Stimulated activated CD4-positive, alpha-beta T cell treated with anti-CD3 and anti-CD28 coated beads, Interleukin-15, amount 100 ng/mL, for 24 hours (primary cell): ENCODE measurements around the gene PHPT1.
"Not testable (repeated sequence)": the region's sequence is repeated elsewhere in the genome, so short reads cannot be mapped to it uniquely, and the experiment has no call there.

Experiments used
- DNase-seq: peaks from one replicate; pipeline ENCODE4 v3.0.0-alpha.2; 2020

PHPT1 gene

DNA sequence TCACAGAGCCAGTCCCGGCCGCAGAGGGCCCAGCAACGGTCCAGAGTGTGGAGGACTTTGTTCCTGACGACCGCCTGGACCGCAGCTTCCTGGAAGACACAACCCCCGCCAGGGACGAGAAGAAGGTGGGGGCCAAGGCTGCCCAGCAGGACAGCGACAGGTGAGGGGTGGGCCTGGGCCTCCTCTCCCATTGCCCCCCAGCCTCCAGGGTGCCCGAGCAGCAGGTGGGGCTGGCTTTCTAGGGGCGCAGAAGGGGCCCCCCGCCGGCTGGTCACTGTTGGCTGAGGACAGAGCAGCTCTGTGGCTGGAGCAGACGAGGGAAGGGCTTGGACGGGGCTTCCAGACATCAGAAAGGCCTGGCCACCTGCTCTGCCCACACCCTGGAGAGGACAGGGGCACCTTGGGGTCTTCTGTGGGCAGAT is 11.3 kb upstream of the PHPT1 start:
- DNase-seq = not testable (repeated sequence)

DNA sequence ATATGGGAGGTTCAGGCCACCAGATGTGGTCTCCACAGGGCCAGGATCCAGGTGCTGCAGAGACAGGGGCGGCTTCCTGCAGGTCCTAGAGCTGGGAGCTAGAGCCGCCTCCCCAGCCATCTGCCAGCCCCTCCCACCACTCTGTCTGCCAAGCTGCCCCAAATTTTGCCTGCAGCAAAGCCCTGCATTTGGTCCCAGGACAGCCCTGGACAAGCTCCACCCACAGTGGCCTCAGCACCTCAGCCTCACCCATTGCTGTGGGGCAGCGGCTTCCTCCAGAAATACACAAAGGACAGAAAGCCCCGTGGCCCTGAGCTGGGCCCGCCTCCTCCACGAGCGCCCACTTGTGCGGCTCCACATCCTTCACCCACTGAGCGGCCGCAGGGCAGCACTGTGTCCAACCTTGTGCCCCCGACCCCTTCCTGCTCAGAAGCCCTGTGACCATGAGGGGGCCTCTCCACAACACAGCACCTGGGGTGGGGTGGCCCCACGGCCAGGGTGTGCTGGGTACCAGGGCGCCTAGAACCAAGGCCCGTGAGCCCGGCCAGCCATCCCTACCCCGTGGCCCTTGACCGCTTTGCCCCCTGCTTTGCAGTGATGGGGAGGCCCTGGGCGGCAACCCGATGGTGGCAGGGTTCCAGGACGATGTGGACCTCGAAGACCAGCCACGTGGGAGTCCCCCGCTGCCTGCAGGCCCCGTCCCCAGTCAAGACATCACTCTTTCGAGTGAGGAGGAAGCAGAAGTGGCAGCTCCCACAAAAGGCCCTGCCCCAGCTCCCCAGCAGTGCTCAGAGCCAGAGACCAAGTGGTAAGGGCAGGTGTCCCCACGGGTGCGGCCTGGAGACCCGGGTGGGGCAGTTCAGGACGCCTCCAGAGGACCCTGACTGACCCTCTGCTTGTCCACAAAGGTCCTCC is 10.6 kb upstream of the PHPT1 start:
- no peak for DNase-seq

DNA sequence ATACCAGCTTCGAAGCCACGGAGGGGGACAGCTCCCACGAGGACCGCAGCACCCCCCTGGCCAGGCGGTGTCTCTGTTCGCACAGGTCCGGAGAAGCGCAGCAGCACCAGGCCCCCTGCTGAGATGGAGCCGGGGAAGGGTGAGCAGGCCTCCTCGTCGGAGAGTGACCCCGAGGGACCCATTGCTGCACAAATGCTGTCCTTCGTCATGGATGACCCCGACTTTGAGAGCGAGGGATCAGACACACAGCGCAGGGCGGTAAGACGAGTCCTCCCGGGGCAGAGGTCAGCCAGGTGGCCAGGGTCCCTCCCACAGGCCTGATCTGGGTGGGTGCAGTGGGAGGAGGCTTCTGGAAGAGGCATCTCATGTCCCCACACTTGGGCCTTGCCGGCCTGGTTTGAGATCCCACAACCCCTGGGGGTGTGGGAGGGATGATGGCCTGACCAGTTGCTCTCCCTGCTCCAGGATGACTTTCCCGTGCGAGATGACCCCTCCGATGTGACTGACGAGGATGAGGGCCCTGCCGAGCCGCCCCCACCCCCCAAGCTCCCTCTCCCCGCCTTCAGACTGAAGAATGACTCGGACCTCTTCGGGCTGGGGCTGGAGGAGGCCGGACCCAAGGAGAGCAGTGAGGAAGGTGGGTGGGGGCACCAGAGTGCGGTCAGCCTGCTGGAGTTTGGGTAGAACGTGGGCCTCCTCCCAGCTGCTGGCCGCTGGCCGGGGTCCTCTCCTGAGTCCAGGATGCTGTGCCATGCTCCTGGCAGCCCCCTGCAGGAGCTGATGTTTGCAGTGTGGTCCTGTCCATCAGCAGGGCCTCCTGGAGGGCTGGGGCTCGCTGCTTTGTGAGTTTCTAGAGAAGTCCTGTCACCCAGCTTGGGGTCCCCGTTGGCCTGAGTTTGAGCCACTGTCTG is 9.7 kb upstream of the PHPT1 start:
- DNase-seq = no peak

DNA sequence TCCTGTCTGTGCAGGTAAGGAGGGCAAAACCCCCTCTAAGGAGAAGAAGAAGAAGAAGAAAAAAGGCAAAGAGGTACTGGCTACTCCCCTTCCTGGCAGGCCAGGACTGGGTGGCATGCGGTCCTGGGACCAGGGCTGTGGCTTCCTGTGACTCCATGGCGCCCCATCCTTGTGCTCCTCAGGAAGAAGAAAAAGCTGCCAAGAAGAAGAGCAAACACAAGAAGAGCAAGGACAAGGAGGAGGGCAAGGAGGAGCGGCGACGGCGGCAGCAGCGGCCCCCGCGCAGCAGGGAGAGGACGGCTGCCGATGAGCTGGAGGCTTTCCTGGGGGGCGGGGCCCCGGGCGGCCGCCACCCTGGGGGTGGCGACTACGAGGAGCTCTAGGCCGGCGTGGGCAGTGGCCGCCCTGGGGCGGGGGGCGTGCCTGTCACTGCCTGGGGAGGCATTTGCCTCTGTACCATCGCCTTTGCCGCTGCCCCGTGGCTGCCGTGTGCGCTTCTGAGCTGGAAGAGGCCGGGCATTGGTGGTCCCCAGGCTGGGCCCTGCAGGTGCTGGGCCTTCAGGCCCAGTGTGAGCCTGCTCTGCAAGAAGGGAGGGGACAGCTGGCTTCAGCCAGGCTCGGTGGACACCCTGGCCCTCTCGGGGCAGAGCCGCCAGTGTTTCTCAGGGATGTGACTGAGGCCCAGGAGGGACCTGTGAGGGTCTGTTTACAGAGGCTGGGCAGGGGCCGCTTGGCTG is 8.9 kb upstream of the PHPT1 start:
- DNase-seq = no peak

DNA sequence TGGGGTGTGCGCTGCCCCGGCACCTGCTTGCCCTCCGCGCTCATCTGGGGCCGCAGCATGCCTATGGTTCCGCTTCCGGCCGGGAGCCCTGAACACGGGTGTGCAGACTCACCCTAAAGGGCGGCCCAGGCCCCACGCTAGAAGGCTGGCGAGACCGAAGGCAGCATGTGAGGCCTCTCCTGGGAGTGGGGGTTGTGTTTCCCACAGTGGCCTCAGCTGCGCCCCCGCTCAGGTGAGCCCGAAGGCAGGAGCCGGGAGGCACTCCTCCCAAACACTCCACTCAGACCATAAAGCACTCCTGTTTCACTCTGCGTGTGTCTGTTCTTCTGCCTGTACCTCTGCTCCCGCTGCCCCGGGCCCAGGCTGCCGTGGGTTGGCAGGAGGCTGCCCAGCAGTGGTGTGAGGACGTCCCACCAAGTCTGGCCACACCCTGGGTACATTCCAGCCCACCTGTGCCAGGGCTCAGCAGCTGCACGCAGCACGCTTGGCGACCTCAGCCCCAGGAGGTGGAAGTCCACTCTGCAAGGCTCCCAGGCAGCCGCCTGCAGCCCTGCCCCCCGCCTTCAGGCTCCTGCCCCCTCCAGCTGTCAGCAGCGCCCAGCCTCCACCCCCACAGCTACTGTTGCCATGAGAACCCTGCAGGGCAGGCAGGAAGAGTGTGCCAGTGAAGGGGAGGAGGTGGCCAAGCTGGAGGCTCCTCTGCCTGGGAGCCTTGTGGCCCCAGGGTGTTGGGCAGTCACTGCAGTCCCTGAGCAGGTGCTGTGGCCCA is 8.1 kb upstream of the PHPT1 start:
- DNase-seq = no peak

DNA sequence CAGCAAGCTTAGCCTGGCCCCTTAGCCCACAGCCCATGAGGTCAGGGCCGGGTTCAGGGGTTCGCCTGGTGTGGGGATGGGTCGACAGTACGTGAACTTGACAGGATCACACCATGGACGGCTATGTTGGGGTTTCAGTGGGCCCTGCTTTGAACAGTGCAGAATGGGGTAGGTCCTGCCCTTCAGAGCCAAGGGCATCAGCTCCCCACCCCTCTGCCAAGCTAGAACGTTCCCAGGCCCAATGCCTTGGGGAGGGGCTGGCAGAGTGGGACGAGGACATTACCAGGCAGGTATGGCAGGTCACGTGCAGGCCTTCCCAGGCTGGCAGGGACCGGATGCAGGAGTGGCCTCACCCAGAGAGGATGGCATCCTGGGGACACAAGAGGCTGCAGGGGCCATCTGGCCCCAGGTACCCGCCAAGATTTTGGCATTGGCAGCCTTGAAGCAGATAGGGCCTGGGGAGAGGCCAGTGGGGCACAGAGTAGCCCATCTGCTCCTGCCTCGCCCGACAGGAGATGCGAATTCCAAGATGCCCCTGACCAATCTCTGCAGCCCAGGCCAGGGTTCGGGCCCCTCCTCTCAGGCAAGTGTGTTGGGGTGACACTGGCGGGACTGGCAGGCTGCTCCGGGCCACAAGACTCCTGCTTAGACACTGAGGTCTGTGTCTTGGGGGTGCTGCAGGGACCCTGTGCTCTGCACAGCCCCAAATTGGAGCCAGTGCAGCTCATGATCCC is 7.4 kb upstream of the PHPT1 start:
- not testable (repeated sequence) for DNase-seq

DNA sequence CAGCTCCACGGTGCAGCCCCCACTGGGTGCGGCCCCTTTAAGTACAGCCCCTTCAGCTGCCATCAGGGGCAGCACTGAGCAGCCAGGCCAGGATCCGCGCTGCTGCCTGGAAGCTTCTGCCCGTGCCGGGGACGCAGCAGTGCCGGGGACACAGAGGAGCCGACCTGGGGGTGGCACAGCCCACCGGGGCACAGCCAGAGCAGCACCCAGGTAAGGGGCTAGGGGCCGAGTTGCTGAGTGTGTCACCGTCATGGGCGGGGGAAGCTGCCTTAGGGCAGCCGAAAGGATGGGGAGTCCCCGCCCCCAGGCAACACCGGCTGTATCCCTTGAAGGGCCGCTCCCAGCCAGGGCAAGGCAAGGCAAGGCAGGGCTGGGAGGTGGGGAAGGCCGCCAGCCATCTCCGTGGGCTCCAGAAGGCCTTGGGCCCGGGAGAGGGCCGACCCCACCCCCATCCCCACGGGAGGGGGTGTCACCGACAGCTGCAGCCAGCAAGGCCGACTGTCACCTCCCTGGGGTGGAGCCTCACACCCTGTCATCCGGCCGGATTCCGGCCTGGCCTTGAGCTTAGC is 6.7 kb upstream of the PHPT1 start, which contains the start of gene AJM1:
TSS of gene AJM1 (plus strand) at position 99 of the 569 bp plus-strand sequence. CDS start 1,937 bp downstream, outside the sequence.
- DNase-seq = peak; percentile 87

DNA sequence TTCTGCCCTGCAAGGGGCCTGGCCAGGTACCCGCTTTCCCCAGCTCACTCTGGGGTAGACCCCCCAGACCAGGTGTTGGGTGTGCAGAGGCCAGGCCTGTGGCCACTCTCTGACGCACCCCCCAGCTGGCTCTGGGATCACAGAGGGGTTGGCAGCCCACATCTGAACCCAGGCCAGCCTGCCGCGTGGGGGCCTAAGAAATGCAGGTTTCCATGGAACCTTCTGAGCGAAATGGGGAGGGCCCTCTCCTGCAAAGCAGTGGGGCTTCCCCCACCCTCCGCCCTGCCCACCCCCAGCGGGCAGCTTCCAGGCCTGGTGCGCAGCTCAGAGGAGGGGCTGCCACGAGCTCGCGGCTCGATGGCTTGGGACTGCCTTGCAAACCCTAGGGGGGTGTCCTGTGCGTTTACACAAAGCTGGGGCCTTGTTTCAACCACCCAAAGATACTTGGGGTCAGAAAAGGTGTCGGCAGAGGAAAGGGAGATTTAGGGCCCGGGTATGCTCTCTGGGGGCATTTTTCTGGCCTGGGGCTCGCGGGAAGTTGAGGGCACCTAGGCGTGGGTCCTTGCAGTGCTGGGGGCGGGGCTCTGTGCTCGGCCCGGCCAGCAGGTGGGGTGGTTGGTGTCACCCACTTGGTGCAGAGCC is 5.9 kb upstream of the PHPT1 start:
- DNase-seq = not testable (repeated sequence)

DNA sequence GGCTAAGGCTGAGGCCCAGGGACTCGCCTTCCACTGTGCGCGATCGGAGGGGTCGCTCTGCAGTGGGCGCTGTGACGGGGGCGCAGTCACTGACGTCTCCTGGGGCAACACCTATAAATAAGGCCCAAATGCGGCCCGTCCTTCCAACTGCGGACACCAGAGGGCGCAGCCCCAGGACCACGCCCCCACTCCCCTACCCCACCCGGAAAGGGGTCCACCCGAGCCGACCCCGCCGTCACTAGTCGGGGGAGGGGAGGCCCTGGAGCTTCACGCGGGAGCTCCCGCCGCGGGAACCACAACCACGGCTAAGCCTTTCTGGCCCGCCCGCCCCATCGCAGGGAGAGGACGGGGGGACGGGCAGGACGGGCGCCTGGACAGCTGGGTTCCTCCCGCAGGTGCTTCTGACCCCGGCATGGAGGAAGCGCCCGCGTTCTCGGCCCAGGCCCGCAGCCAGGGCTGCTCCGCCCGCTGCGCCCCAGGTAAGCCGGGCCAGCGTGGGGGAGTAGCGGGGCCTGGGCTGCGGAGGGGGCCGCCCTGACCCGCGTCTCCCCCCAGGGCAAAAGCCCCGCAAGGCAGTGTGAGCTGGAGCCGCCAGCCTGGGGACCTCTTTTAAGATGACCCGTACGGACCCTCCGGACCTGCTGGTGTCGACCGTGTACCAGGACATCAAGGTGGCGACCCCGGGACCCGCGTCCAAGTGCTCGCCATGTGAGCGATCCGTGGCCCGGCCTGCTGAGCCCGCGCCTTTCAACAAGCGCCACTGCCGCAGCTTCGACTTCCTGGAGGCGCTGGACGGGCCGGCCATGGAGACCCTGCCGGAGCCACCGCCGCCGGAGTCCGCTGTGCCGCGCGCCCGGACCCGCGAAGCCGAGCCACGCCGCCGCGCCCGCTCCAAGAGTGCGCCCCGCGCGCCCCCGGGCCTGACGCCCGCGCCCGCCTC is 5.1 kb upstream of the PHPT1 start:
- DNase-seq = peak; percentile 70

DNA sequence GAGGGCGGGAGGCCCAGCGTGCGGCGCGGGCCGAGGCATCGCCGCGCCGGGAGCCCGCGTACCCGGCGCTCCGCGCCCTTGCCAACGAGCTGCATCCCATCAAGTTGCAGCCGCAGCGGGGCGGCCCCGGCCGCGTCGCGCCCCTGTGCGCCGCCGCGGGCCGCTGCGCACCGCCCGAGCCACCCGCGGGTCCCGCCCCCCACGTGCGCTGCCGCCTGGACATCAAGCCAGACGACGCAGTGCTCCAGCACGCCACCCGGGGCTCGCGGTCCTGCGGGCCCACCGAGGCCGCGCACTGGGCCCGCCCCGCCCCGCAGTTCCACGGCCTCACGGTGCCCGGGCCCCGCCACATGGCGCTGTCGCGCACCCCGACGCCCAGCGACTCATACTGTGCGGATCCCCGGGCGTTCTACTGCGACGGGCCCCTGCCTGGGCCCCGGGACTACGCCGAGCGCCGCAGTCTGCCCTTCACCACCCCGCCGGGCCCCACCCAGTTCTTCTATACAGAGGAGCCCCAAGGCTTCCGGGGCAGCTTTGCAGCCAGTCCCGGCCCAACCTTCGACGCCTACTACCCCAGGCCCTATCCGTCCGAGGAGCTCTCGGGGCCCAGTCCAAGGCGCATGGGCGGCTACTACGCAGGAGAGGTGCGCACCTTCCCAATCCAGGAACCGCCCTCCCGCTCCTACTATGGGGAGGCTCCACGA is 4.3 kb upstream of the PHPT1 start:
- no peak for DNase-seq

DNA sequence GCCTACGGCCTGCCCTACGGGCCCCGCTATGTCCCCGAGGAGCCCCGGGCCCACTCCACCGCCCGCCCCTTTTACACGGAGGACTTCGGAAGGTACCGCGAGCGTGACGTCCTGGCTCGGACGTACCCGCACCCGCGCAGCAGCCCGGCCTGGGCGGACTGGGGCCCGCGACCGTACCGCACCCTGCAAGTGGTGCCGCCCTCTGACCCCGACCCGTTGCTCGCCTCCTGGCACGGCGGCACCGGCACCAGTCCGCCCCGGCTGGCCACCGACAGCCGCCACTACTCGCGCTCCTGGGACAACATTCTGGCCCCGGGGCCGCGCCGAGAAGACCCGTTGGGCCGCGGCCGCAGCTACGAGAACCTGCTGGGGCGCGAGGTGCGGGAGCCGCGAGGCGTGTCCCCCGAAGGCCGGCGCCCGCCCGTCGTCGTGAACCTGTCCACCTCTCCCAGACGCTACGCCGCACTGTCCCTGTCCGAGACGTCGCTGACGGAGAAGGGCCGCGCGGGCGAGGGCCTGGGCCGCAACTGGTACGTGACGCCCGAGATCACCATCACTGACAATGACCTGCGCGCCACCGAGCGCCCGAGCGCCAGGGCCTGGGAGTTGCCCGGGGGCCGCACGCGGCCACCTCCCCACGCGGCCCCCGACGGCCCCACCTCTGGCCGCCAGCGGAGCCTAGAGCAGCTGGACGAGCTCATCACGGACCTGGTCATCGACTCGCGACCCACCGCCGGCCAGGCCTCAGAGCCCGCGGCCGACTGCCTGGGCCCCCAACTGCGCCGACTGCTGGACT is 3.5 kb upstream of the PHPT1 start:
- no peak for DNase-seq

DNA sequence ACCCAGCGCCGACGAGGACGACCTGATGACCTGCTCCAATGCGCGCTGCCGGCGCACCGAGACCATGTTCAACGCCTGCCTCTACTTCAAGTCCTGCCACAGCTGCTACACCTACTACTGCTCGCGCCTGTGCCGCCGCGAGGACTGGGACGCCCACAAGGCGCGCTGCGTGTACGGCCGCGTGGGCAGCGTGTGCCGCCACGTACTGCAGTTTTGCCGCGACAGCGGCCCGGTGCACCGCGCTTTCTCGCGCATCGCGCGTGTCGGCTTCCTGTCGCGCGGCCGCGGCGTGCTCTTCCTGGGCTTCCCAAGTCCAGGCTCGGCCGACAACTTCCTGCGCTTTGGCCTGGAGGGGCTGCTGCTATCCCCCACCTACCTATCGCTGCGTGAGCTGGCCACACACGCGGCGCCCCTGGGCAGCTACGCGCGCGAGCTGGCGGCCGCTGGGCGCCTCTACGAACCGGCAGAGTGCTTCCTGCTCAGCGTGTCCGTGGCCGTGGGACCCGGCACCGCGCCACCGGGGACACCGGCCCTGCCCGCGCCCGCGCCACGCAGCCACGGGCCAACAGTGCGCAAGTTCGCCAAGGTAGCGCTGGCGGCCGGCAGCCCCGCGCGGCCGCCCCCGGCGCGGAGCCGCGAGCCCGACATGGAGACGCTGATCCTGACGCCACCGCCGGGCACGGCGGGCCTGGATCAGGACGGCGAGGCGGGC is 2.7 kb upstream of the PHPT1 start:
- no peak for DNase-seq

DNA sequence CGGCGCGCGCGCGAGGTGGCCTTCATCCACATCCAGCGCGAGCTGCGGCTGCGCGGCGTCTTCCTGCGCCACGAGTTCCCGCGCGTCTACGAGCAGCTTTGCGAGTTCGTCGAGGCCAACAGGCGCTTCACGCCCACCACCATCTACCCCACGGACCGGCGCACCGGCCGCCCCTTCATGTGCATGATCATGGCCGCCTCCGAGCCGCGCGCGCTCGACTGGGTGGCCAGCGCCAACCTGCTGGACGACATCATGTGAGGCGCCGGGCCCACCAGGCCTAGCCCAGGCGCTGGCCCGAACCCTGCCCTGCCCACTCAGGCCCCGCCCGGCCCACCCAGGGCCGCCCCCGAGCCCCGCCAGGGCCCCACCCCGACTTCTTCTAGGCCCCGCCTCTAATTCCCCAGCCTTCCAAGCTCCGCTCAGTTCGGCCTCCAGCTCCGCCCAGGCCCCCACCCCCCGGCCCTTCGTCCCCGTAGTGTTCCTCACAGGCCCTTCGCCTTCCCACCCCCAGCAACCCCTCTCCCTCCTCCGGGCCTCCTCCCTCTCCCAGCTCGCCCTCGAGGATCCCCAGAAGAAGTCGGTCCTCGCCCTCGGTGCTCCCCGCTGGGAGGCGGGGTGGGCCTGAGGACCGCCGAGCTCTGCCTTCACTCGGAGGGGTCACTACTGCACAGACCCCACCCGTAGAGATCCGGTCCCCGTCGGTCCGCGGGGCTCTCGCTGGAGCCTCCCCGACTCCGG is 2.0 kb upstream of the PHPT1 start:
- DNase-seq = no peak

DNA sequence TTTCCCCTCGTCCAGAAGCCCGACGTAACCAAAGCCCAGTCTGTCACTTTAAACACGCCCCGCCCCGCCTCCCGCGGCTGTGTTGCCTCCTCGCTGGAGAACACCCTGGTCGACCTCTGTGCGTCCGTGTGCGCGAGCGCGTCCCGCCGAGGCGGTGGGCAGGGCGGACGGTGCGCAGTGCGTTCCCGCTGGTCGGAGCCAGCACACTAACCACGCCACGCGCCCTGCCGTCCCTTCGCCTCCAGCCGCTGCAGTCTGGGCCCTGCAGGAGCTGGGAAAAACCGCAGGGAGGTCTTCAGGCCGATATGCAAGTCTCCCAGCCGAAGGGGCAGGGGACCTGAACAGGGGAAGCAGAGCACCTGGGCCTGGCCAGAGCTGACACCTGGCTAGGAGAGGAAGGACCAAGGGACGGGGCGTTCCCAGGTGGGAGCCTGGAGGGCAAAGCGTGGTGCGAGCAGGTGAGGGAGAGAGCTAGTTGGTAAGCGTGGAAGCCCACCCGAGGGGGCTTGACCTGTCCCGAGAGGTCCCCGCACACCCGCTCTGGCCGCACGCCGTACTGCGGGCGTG is 1.3 kb upstream of the PHPT1 start:
- DNase-seq = peak; percentile 92

DNA sequence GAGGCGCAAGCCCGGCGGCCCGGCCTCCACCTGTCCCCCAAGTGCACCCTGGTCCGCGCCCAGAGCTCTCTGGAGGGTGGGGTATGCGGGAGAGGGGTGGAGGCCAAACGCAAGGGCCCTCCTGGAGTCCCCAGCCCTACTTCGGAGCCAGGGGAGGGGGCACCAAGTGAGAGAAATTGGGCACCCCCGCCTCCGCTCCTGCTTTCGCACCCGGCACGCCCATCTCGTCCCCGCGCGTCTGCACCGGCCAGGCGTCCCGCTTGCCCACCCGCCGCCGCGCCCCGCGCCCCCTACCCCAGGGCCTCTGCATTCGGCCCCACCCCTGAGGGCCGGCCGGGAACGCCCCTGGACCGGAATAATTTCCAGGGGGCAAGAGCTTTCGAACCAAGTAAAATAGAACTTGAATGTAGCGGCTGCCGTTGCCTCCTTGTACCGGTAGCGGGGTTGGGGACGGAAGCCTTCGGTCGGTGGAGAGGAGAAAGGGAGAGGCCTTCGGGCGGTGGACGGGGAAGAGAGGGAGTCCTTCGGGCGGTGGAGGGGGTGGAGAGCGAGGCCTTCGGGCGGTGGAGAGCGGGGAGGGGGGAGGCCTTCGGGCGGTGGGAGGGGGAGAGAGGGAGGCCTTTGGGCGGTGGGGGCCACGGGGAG is 694 bp upstream of the PHPT1 start:
- DNase-seq = peak; percentile 59
